DOHH2 (cell line): Measurements from ENCODE around the gene DAO.

ENCODE experiments used
- H3F3A ChIP-seq: fragments of 200-600 bp; sonication (generic), shearing (Covaris generic); 2 replicates; pipeline ENCODE4 v1.6.0; 2016; ENCODE audit warnings: antibody characterized with exemption, mild to moderate bottlenecking; ENCODE audit not compliant: control insufficient read depth, insufficient read depth
- H3K27ac ChIP-seq: fragments of 200-600 bp; sonication (generic); 2 replicates; pipeline ENCODE4 v1.5.1; 2014; ENCODE audit warnings: low read depth, mild to moderate bottlenecking, low read length, moderate library complexity
- H3K27me3 ChIP-seq: fragments of 200-600 bp; sonication (generic); 2 replicates; pipeline ENCODE4 v1.6.1; 2014; ENCODE audit warnings: mild to moderate bottlenecking, low read length, mixed read lengths; ENCODE audit not compliant: control insufficient read depth
- H3K36me3 ChIP-seq: fragments of 200-600 bp; sonication (generic); 2 replicates; pipeline ENCODE4 v1.6.1; 2014; ENCODE audit warnings: mild to moderate bottlenecking, low read length, moderate library complexity, mixed read lengths; ENCODE audit not compliant: control insufficient read depth
- H3K4me1 ChIP-seq: fragments of 200-600 bp; sonication (generic); 2 replicates; pipeline ENCODE4 v1.6.1; 2014; ENCODE audit warnings: mild to moderate bottlenecking, low read length, mixed read lengths; ENCODE audit not compliant: control insufficient read depth
- H3K4me2 ChIP-seq: fragments of 200-600 bp; sonication (generic); 2 replicates; pipeline ENCODE4 v1.6.0; 2014; ENCODE audit warnings: mild to moderate bottlenecking, low read length, moderate library complexity
- H3K4me3 ChIP-seq: fragments of 200-600 bp; sonication (generic); 2 replicates; pipeline ENCODE4 v1.5.1; 2014; ENCODE audit warnings: mild to moderate bottlenecking, low read length, mixed read lengths
- H3K79me2 ChIP-seq: fragments of 200-600 bp; sonication (generic); 2 replicates; pipeline ENCODE4 v1.6.1; 2014; ENCODE audit warnings: mild to moderate bottlenecking, low read length, mixed read lengths; ENCODE audit not compliant: control insufficient read depth
- H3K9me2 ChIP-seq: fragments of 200-600 bp; sonication (generic); replicated peaks from 2 replicates; pipeline ENCODE4 v1.6.1; 2014; ENCODE audit warnings: mild to moderate bottlenecking, low read length, mixed read lengths; ENCODE audit not compliant: control insufficient read depth
- H3K9me3 ChIP-seq: fragments of 200-600 bp; sonication (generic); 2 replicates; pipeline ENCODE4 v1.6.1; 2014; ENCODE audit warnings: antibody characterized with exemption, low read length, mixed read lengths; ENCODE audit not compliant: control insufficient read depth, insufficient read depth
- H4K20me1 ChIP-seq: fragments of 200-600 bp; sonication (generic); 2 replicates; pipeline ENCODE4 v1.6.0; 2014; ENCODE audit warnings: low read depth, mild to moderate bottlenecking, antibody characterized with exemption, low read length, moderate library complexity; ENCODE audit not compliant: control insufficient read depth, insufficient read depth
- EZH2phosphoT487 ChIP-seq: fragments of 200-600 bp; sonication (generic); IDR thresholded peaks from 2 replicates; pipeline ENCODE4 v1.6.1; 2017; ENCODE audit warnings: borderline replicate concordance, mild to moderate bottlenecking, antibody characterized with exemption, low read length, moderate library complexity, mixed read lengths
- TF ChIP-seq, protein P1 (sequence below): fragments of 200-600 bp; sonication (generic); IDR thresholded peaks from one replicate; pipeline ENCODE4 v1.5.1; 2014; ENCODE audit warnings: antibody characterized with exemption, mild to moderate bottlenecking, low read depth, low read length; ENCODE audit not compliant: poor library complexity, severe bottlenecking

The DAO gene

DNA sequence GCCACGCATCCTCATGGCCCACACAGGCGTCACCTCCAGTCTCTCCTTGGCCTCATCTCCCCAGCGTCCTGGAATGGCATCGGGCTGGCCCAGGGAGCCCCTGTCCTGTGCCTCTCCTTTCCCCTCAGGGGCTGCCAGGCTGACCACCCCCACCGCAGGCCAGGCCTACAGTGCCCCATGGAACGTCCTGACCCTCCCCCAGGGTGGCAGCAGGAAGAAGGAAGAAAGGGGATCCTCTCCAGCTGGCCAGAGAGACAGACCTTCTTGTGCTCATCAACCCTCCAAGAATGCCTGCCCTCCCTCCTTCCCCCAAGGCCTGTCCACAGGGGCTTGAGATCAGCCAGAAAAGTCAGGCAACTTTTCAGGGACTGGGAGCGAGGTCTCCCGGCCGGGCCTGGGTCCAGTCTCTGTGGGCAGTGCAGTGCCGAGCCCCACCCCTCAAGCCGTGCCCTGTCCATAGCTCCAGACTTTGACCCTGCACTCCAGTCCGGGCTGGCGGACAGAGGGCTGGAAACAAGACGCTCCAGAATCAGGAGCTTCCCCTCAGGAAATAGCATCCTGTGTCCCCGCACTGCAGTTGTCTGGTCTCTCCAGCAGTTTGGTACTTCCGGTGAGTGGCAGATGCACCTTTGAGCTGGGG lies at the start of gene DAO:
TSS of gene DAO (plus strand) at position 478 of the 640 bp plus-strand sequence. CDS start 4,915 bp downstream, outside the sequence.
- no peaks in the 10 kb centered on the region for H3F3A ChIP-seq
- no peak within 1 kb of the TSS for H3K4me3 ChIP-seq
- H3K9me3 ChIP-seq = no peaks in the 10 kb centered on the region
- H3K36me3 ChIP-seq = no peaks in the 10 kb centered on the region
- H3K9me2 ChIP-seq = no peaks in the 10 kb centered on the region
- H3K27me3 ChIP-seq = 0 out of 2 replicates have a peak, but pooled peaks cover 3% of the 10 kb centered on the region
- no peak within 1 kb of the TSS for H3K27ac ChIP-seq
- no peaks in the 10 kb centered on the region for H4K20me1 ChIP-seq
- no peak within 1 kb of the TSS for H3K4me2 ChIP-seq
- no peaks in the 10 kb centered on the region for H3K79me2 ChIP-seq
- TF ChIP-seq EZH2phosphoT487 = no peak
- TF ChIP-seq, protein P1, sequence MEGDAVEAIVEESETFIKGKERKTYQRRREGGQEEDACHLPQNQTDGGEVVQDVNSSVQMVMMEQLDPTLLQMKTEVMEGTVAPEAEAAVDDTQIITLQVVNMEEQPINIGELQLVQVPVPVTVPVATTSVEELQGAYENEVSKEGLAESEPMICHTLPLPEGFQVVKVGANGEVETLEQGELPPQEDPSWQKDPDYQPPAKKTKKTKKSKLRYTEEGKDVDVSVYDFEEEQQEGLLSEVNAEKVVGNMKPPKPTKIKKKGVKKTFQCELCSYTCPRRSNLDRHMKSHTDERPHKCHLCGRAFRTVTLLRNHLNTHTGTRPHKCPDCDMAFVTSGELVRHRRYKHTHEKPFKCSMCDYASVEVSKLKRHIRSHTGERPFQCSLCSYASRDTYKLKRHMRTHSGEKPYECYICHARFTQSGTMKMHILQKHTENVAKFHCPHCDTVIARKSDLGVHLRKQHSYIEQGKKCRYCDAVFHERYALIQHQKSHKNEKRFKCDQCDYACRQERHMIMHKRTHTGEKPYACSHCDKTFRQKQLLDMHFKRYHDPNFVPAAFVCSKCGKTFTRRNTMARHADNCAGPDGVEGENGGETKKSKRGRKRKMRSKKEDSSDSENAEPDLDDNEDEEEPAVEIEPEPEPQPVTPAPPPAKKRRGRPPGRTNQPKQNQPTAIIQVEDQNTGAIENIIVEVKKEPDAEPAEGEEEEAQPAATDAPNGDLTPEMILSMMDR = no peak
- H3K4me1 ChIP-seq = no peaks in the 10 kb centered on the region

DNA sequence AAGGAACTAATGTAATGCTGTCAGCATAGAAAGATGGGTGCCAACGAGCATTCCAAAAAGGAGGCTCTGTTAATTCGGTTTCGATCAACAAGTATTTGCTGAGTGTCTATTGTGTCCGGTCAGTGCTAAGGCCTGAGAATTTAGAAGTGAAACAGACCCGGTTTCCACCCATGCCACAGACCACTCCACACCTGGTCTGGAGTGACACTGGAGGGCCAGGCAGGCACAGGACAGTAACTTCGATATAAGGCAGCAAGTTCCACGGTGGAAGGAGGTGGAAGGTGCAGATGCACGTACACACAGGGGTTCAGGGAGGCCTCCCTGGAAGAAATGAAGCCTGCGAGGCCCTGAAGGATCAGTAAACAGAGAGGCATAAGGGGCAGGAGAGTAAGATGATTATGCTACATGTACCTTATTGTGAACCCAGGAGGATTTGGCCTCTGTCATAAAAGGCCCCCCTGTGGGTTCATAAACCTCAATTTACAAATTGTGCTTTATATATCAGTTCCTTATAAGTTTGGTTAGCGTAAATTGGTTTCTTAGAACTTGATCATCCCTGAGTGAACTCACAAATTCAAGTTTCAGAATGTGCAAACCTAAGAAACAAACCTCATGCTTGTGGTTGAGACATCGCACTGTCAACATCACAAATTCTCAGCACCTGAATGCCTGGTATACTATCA lies 48.4 kb upstream of the DAO start:
- H3K79me2 ChIP-seq = no peaks in the 10 kb centered on the region
- TF ChIP-seq, protein P1 = no peak
- no peak for TF ChIP-seq EZH2phosphoT487
- H3F3A ChIP-seq = no peaks in the 10 kb centered on the region
- H3K9me2 ChIP-seq = no peaks in the 10 kb centered on the region
- H3K4me1 ChIP-seq = peaks cover 7% of the 10 kb centered on the region
- no peaks in the 10 kb centered on the region; the same call in 1 of the 2 replicates for H4K20me1 ChIP-seq
- no peaks in the 10 kb centered on the region for H3K27me3 ChIP-seq
- no peak overlapping the region for H3K4me3 ChIP-seq
- H3K4me2 ChIP-seq = no peak overlapping the region
- H3K9me3 ChIP-seq = no peaks in the 10 kb centered on the region
- H3K27ac ChIP-seq = no peak overlapping the region
- no peaks in the 10 kb centered on the region; the same call in 1 of the 2 replicates for H3K36me3 ChIP-seq

DNA sequence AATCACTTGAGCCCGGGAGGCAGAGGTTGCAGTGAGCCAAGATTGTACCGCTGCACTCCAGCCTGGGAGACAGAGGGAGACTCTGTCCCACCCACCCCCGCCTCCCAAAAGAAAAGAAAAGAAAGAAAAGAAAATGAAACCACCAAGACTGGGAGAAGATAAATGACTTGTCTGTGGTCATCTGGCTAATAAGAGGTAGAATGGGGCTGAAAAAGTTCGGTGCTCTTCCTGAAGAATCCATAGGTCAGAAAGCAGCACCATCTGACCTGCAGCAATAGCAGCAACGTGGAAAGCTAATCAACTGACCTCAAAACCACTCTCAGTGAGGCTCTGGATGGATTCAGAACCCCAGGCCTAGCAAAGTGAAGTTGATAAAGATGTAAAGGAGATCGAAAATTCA lies 47.7 kb upstream of the DAO start:
- Histone ChIP-seq H3K79me2 (no peaks in the 10 kb centered on the region), H3K4me1 (no peaks in the 10 kb centered on the region), H3K9me2 (no peaks in the 10 kb centered on the region), H3K4me3 (no peak overlapping the region), H3F3A (no peaks in the 10 kb centered on the region), H3K27ac (no peak overlapping the region), H3K4me2 (no peak overlapping the region), H4K20me1 (no peaks in the 10 kb centered on the region; the same call in 1 of the 2 replicates), H3K9me3 (no peaks in the 10 kb centered on the region), H3K36me3 (no peaks in the 10 kb centered on the region; the same call in 1 of the 2 replicates), H3K27me3 (no peaks in the 10 kb centered on the region)
- TF ChIP-seq, protein P1 = no peak
- no peak for TF ChIP-seq EZH2phosphoT487
